Calu3 (cell line): ENCODE results near the gene GDI2. TPM values are rescaled to one million over a fixed set of nuclear protein-coding genes. Genes with fewer than 3 reads are reported as not detected.

Source experiments
- Bru-seq: library from RNA; stranded (reverse); fragments of 400-500 nt; gene quantifications from one replicate; lab custom pipeline; 2021; lab: Mats Ljungman, UMichigan
- BruChase-seq, 2 experiments: library from RNA; stranded (reverse); fragments of 400-500 nt; gene quantifications; one replicate each; lab custom pipeline; 2021; lab: Mats Ljungman, UMichigan
- BruUV-seq: library from RNA; stranded (reverse); fragments of 400-500 nt; replicated peaks from 2 replicates; lab custom pipeline; 2021; lab: Mats Ljungman, UMichigan
- CTCF ChIA-PET: fragments of 300-600 bp; sonication (Branson Sonifier 250); formaldehyde crosslinking; loops from one replicate; lab custom pipeline; 2022; ENCODE audit warnings: antibody characterized with exemption; lab: Charles Lee
- DNase-seq: peaks from one replicate; pipeline ENCODE4 v3.0.0; 2022
- H3K27ac Mint-ChIP-seq: one replicate; pipeline ENCODE4 v1.8.0; 2022; ENCODE audit warnings: mixed read lengths; ENCODE audit not compliant: unreplicated experiment
- H3K27me3 Mint-ChIP-seq: one replicate; pipeline ENCODE4 v1.8.0; 2022; ENCODE audit warnings: mixed read lengths; ENCODE audit not compliant: unreplicated experiment
- H3K36me3 Mint-ChIP-seq: one replicate; pipeline ENCODE4 v1.8.0; 2022; ENCODE audit warnings: mild to moderate bottlenecking, moderate library complexity, mixed read lengths; ENCODE audit not compliant: insufficient read depth, unreplicated experiment
- H3K4me1 Mint-ChIP-seq: one replicate; pipeline ENCODE4 v1.8.0; 2022; ENCODE audit warnings: mild to moderate bottlenecking, low read depth, mixed read lengths; ENCODE audit not compliant: unreplicated experiment
- H3K4me3 Mint-ChIP-seq: one replicate; pipeline ENCODE4 v1.8.0; 2022; ENCODE audit warnings: mild to moderate bottlenecking, low read depth, moderate library complexity, mixed read lengths; ENCODE audit not compliant: unreplicated experiment
- H3K9me3 Mint-ChIP-seq: one replicate; pipeline ENCODE4 v1.8.0; 2022; ENCODE audit warnings: low read depth, mixed read lengths; ENCODE audit not compliant: unreplicated experiment
- CTCF ChIP-seq: fragments of 200-600 bp; IDR thresholded peaks from one replicate; pipeline ENCODE4 v1.8.0; 2022; ENCODE audit warnings: antibody characterized with exemption; ENCODE audit not compliant: unreplicated experiment
- intact Hi-C: fragments of 100-400 bp; cut with micrococcal nuclease; formaldehyde crosslinking; loops from one replicate; pipeline ENCODE4 v1.10.0; 2022; ENCODE audit not compliant: unreplicated experiment
- long read RNA-seq: library from polyadenylated mRNA; stranded (forward); transcript quantifications from one replicate; pipeline ENCODE4 v2.0.0, GENCODE V29; 2022
- total RNA-seq: library from RNA; stranded (reverse); gene quantifications from 2 replicates; pipeline ENCODE4 v1.2.3, GENCODE V29; 2022

GDI2 gene
- total RNA-seq: 202 and 215 TPM in 2 replicates
- percentile 95 among the genes with signal in this experiment for Bru-seq, nascent RNA
- BruChase-seq, experiment 1, labeled RNA remaining after a 6-hour chase: percentile 97 among the genes with signal in this experiment
- percentile 95 among the genes with signal in this experiment for BruChase-seq, experiment 2, labeled RNA remaining after a 2-hour chase
- long read RNA-seq, transcript GDI2-203 (11 exons, 2,412 nt): major isoform, 243 of 300 reads
- long read RNA-seq, transcript GDI2-202 (10 exons, 1,408 nt): minor isoform, 11 of 300 reads
- long read RNA-seq, partial matches to known transcripts: 22 of 300 reads
- long read RNA-seq, other reads (novel, unspliced or antisense): 24 of 300 reads

GRCh38 chr10:5813341-5814109 is at the start of gene GDI2:
Gene GDI2 (minus strand): TSS chr10:5813434. CDS start chr10:5813258, 176 bp downstream.
- DNase-seq: peak; percentile 97
- H3K36me3 Mint-ChIP-seq: peaks cover 41% of the 10 kb centered on the region
- BruUV-seq: TSS peak; percentile 86
- H3K4me3 Mint-ChIP-seq: peak within 1 kb of the TSS; percentile 86
- H3K9me3 Mint-ChIP-seq: no peaks in the 10 kb centered on the region
- peaks cover 18% of the 10 kb centered on the region for H3K4me1 Mint-ChIP-seq
- peak within 1 kb of the TSS; percentile 97 for H3K27ac Mint-ChIP-seq
- CTCF ChIA-PET: interaction anchor here (0.7 kb wide), 1 partner anchor 60 kb away, joined by 3 read pairs; no protein-coding TSS in a partner anchor
- no peak for TF ChIP-seq CTCF
- H3K27me3 Mint-ChIP-seq: no peaks in the 10 kb centered on the region
- intact Hi-C loops: loop anchor here (5.0 kb wide), 2 partner anchors 59 to 164 kb away; partner anchors contain the start of gene IL15RA

- H3K4me1 Mint-ChIP-seq: peaks cover 14% of the 10 kb centered on the region
- H3K36me3 Mint-ChIP-seq: no peaks in the 10 kb centered on the region
- H3K27me3 Mint-ChIP-seq: no peaks in the 10 kb centered on the region
- H3K9me3 Mint-ChIP-seq: no peaks in the 10 kb centered on the region
- no peak for DNase-seq
- intact Hi-C loops: no loop called here
- H3K4me3 Mint-ChIP-seq: no peak overlapping the region
- BruUV-seq: no TSS peak
- TF ChIP-seq CTCF: no peak
- CTCF ChIA-PET: no interaction called here
- H3K27ac Mint-ChIP-seq: no peak overlapping the region
These were observed 49.2 kb upstream of the GDI2 start for GRCh38 chr10:5862360-5862961.

GRCh38 chr10:5860066-5860465 is 46.8 kb upstream of the GDI2 start:
- Mint-ChIP-seq H3K27ac (no peak overlapping the region), H3K4me1 (no peaks in the 10 kb centered on the region), H3K36me3 (no peaks in the 10 kb centered on the region), H3K27me3 (no peaks in the 10 kb centered on the region), H3K4me3 (no peak overlapping the region), H3K9me3 (no peaks in the 10 kb centered on the region)
- intact Hi-C loops: no loop called here
- no peak for TF ChIP-seq CTCF
- BruUV-seq: no TSS peak
- no peak for DNase-seq
- CTCF ChIA-PET: interaction anchor here (0.6 kb wide), 1 partner anchor 528 kb away, joined by 4 read pairs; no protein-coding TSS in a partner anchor

GRCh38 chr10:5858811-5859210 is 45.6 kb upstream of the GDI2 start:
- H3K27me3 Mint-ChIP-seq: no peaks in the 10 kb centered on the region
- no peaks in the 10 kb centered on the region for H3K36me3 Mint-ChIP-seq
- H3K4me1 Mint-ChIP-seq: no peaks in the 10 kb centered on the region
- no peak overlapping the region for H3K4me3 Mint-ChIP-seq
- no TSS peak for BruUV-seq
- CTCF ChIA-PET: no interaction called here
- no peak overlapping the region for H3K27ac Mint-ChIP-seq
- TF ChIP-seq CTCF: no peak
- intact Hi-C loops: no loop called here
- H3K9me3 Mint-ChIP-seq: no peaks in the 10 kb centered on the region
- no peak for DNase-seq
